K562 (cell line): Measurements from ENCODE around the gene RACK1. TPM values are rescaled to one million over a fixed set of nuclear protein-coding genes. Genes with fewer than 3 reads are reported as not detected.
A peak's percentile ranks its signal among the peaks of the same experiment; 100 is the strongest.

Experiments
- EWSR1 ChIP-seq: fragments of 450-650 bp; IDR thresholded peaks from 2 replicates; pipeline ENCODE4 v1.6.1; 2018; ENCODE audit warnings: borderline replicate concordance, mild to moderate bottlenecking, low read depth, moderate library complexity; ENCODE audit not compliant: partially characterized antibody
- MBD2 ChIP-seq: sonication (generic); IDR thresholded peaks from 2 replicates; pipeline ENCODE4 v1.6.1; 2016; ENCODE audit warnings: low read depth, borderline replicate concordance
- PTRF ChIP-seq: fragments of 450-650 bp; IDR thresholded peaks from 2 replicates; pipeline ENCODE4 v1.6.1; 2016; ENCODE audit warnings: mild to moderate bottlenecking, missing genetic modification characterization, missing compliant biosample characterization
- SIN3A ChIP-seq, 2 experiments: fragments of 150-350 bp in 1 of 2; IDR thresholded peaks; 2 replicates each; pipeline ENCODE4 v1.6.1; 2011 to 2016; ENCODE audit warnings: borderline replicate concordance in 2 of 2, low read depth in 2 of 2, low read length in 2 of 2, mild to moderate bottlenecking in 2 of 2, moderate library complexity in 2 of 2; ENCODE audit not compliant: control insufficient read depth in 1 of 2
- SRSF1 ChIP-seq: fragments of 200-400 bp; formaldehyde crosslinking; IDR thresholded peaks from 2 replicates; pipeline ENCODE4 v1.6.1; 2017; ENCODE audit warnings: mild to moderate bottlenecking, low read depth, low read length, moderate library complexity
- ZBTB1 ChIP-seq: sonication (generic); formaldehyde crosslinking; IDR thresholded peaks from 2 replicates; pipeline ENCODE4 v1.8.1; 2023; ENCODE audit warnings: missing genetic modification reagents, low read depth, mild to moderate bottlenecking, borderline replicate concordance
- ZNF134 ChIP-seq: fragments of 250-450 bp; sonication (Bioruptor Pico); conservative IDR thresholded peaks from 2 replicates; pipeline ENCODE4 v1.4.0; 2020
- ZNF24 ChIP-seq: fragments of 450-650 bp; IDR thresholded peaks from 2 replicates; pipeline ENCODE4 v1.6.1; 2016
- ZNF431 ChIP-seq: sonication (generic); formaldehyde crosslinking; IDR thresholded peaks from 2 replicates; pipeline ENCODE4 v1.8.0; 2022; ENCODE audit warnings: mild to moderate bottlenecking, missing genetic modification reagents
- polyA plus RNA-seq, 8 experiments: library from polyadenylated mRNA; depleted of rRNA in 4 of 8; stranded (reverse) in 5 of 8; unstranded in 3 of 8; fragments of >200 nt; fragmentation: Nextera tagmentation in 2 of 8; fragmentation: Illumina TruSeq in 1 of 8; extraction: Ambion mirVana in 2 of 8; extraction: Trizol in 1 of 8; gene quantifications; 2 replicates each; pipeline versions ENCODE4 v1.2.1 to v1.2.3, GENCODE V29; 2011 to 2014; ENCODE audit warnings: inconsistent platforms in 1 of 8, missing spikeins in 1 of 8
- total RNA-seq, 7 experiments: library from RNA; depleted of rRNA in 6 of 7; stranded (reverse); fragments of >200 nt in 6 of 7; fragmentation: Illumina TruSeq in 2 of 7; extraction: Trizol in 2 of 7; gene quantifications; 2 replicates each; pipeline versions ENCODE4 v1.2.1 to v1.2.3, GENCODE V29; 2011 to 2021; ENCODE audit warnings: low replicate concordance in 1 of 7
- TF ChIP-seq, protein P1 (sequence below): fragments of 450-650 bp; IDR thresholded peaks from 2 replicates; pipeline ENCODE4 v1.6.1; 2016; ENCODE audit warnings: low read depth
- TF ChIP-seq, protein P2 (sequence below): fragments of 450-650 bp; IDR thresholded peaks from 2 replicates; pipeline ENCODE4 v1.6.1; 2017; ENCODE audit warnings: mild to moderate bottlenecking, moderate library complexity
- TF ChIP-seq, protein P3 (sequence below), 2 experiments: fragments of 200-800 bp in 1 of 2; sonication (Bioruptor generic) in 1 of 2; sonication (generic) in 1 of 2; formaldehyde crosslinking in 1 of 2; IDR thresholded peaks in 1 of 2; conservative IDR thresholded peaks in 1 of 2; 2 replicates each; pipeline versions ENCODE4 v1.5.0 to v1.6.1; 2016 to 2020; ENCODE audit warnings: missing compliant biosample characterization in 1 of 2, missing genetic modification characterization in 1 of 2, missing genetic modification reagents in 1 of 2
- TF ChIP-seq, protein P4 (sequence below): sonication (generic); formaldehyde crosslinking; IDR thresholded peaks from 2 replicates; pipeline ENCODE4 v1.8.1; 2023; ENCODE audit warnings: mild to moderate bottlenecking, missing genetic modification reagents

Gene RACK1
- total and polyA plus RNA-seq, 9 of the 15 experiments (the other 6 are each of a cell fraction or from before 2014, with no cell fraction given), result 2,303 to 5,311 (median 3,833) TPM

DNA sequence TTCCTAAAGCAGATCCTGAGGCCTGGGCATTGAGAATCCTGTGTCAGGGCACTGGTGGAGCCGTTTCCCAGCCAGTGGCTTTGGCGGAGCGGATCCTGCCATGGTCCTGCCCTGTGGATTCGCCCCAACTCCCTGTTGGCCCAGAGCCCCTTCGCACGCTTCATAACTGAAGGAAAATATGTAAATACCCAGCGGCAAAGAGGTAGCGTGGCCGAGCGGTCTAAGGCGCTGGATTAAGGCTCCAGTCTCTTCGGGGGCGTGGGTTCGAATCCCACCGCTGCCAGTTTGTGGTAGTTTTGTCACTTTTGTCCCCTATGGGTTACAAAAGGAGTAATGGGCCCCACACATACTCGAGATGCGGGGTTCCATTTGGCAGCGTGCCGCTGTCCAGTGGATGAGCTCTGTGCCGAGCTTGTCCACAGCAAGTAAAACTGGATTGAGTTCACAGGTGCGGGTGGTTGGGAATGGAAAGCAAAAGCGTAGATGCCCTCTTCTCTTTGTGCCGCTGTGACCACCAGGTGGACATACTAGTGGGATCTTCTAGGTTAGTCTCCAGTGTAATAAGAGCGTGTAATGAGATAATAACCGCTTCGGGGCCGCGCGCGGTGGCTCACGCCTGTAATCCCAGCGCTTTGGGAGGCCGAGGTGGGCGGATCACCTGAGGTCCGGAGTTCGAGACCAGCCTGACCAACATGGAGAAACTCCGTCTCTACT lies 56.0 kb downstream of the RACK1 start (continued):
- TF ChIP-seq, protein P1, sequence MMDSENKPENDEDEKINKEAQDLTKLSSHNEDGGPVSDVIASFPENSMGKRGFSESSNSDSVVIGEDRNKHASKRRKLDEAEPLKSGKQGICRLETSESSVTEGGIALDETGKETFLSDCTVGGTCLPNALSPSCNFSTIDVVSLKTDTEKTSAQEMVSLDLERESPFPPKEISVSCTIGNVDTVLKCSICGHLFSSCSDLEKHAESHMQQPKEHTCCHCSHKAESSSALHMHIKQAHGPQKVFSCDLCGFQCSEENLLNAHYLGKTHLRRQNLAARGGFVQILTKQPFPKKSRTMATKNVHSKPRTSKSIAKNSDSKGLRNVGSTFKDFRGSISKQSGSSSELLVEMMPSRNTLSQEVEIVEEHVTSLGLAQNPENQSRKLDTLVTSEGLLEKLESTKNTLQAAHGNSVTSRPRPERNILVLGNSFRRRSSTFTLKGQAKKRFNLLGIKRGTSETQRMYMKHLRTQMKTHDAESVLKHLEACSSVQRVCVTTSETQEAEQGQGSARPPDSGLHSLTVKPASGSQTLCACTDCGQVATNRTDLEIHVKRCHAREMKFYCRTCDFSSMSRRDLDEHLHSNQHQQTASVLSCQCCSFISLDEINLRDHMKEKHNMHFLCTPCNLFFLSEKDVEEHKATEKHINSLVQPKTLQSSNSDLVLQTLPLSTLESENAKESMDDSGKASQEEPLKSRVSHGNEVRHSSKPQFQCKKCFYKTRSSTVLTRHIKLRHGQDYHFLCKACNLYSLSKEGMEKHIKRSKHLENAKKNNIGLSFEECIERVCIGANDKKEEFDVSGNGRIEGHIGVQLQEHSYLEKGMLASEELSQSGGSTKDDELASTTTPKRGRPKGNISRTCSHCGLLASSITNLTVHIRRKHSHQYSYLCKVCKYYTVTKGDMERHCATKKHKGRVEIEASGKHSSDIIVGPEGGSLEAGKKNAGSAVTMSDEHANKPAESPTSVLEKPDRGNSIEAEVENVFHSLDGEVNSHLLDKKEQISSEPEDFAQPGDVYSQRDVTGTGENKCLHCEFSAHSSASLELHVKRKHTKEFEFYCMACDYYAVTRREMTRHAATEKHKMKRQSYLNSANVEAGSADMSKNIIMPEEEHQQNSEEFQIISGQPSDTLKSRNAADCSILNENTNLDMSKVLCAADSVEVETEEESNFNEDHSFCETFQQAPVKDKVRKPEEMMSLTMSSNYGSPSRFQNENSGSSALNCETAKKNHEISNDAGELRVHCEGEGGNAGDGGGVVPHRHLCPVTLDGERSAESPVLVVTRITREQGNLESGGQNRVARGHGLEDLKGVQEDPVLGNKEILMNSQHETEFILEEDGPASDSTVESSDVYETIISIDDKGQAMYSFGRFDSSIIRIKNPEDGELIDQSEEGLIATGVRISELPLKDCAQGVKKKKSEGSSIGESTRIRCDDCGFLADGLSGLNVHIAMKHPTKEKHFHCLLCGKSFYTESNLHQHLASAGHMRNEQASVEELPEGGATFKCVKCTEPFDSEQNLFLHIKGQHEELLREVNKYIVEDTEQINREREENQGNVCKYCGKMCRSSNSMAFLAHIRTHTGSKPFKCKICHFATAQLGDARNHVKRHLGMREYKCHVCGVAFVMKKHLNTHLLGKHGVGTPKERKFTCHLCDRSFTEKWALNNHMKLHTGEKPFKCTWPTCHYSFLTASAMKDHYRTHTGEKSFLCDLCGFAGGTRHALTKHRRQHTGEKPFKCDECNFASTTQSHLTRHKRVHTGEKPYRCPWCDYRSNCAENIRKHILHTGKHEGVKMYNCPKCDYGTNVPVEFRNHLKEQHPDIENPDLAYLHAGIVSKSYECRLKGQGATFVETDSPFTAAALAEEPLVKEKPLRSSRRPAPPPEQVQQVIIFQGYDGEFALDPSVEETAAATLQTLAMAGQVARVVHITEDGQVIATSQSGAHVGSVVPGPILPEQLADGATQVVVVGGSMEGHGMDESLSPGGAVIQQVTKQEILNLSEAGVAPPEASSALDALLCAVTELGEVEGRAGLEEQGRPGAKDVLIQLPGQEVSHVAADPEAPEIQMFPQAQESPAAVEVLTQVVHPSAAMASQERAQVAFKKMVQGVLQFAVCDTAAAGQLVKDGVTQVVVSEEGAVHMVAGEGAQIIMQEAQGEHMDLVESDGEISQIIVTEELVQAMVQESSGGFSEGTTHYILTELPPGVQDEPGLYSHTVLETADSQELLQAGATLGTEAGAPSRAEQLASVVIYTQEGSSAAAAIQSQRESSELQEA, result peak; percentile 74
- TF ChIP-seq EWSR1 (no peak), MBD2 (0 out of 2 replicates have a peak, but pooled peaks have one; percentile 29), PTRF (tag) (no peak), ZNF134 (no peak), SIN3A (IDR thresholded peaks at IDR 0.05; ENCODE audit: borderline replicate concordance in 2 of 2, control insufficient read depth in 1 of 2, low read depth in 2 of 2, low read length in 2 of 2) (peak in 1 of 2 experiments; percentile 38; a peak in 1 of 4 replicates), SRSF1 (no peak), ZBTB1 (0 out of 2 replicates have a peak, but pooled peaks have one; percentile 29), ZNF431 (CRISPR knock-in tag) (0 out of 2 replicates have a peak, but pooled peaks have one; percentile 56), ZNF24 (0 out of 2 replicates have a peak, but pooled peaks have one; percentile 30)
- TF ChIP-seq, protein P2, sequence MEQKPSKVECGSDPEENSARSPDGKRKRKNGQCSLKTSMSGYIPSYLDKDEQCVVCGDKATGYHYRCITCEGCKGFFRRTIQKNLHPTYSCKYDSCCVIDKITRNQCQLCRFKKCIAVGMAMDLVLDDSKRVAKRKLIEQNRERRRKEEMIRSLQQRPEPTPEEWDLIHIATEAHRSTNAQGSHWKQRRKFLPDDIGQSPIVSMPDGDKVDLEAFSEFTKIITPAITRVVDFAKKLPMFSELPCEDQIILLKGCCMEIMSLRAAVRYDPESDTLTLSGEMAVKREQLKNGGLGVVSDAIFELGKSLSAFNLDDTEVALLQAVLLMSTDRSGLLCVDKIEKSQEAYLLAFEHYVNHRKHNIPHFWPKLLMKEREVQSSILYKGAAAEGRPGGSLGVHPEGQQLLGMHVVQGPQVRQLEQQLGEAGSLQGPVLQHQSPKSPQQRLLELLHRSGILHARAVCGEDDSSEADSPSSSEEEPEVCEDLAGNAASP, result no peak
- TF ChIP-seq, protein P3, sequence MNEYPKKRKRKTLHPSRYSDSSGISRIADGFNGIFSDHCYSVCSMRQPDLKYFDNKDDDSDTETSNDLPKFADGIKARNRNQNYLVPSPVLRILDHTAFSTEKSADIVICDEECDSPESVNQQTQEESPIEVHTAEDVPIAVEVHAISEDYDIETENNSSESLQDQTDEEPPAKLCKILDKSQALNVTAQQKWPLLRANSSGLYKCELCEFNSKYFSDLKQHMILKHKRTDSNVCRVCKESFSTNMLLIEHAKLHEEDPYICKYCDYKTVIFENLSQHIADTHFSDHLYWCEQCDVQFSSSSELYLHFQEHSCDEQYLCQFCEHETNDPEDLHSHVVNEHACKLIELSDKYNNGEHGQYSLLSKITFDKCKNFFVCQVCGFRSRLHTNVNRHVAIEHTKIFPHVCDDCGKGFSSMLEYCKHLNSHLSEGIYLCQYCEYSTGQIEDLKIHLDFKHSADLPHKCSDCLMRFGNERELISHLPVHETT (CRISPR knock-in tag; conservative IDR thresholded peaks at IDR 0.05 in 1 of 2, IDR thresholded peaks at IDR 0.05 in 1 of 2), result no peak
- TF ChIP-seq, protein P4, sequence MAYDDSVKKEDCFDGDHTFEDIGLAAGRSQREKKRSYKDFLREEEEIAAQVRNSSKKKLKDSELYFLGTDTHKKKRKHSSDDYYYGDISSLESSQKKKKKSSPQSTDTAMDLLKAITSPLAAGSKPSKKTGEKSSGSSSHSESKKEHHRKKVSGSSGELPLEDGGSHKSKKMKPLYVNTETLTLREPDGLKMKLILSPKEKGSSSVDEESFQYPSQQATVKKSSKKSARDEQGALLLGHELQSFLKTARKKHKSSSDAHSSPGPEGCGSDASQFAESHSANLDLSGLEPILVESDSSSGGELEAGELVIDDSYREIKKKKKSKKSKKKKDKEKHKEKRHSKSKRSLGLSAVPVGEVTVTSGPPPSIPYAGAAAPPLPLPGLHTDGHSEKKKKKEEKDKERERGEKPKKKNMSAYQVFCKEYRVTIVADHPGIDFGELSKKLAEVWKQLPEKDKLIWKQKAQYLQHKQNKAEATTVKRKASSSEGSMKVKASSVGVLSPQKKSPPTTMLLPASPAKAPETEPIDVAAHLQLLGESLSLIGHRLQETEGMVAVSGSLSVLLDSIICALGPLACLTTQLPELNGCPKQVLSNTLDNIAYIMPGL (CRISPR knock-in tag), result peak; percentile 81
